HL-60 (cell line): ENCODE results near the gene ZFY.
"Not testable (repeated sequence)": the region's sequence is repeated elsewhere in the genome, so short reads cannot be mapped to it uniquely, and the experiment has no call there.

ENCODE experiments used
- DNase-seq, 2 experiments: peaks; one replicate each; pipeline ENCODE4 v3.0.0-alpha.2; 2010 to 2020; ENCODE audit warnings: low read depth in 1 of 2, low spot score in 1 of 2
- H3K27ac ChIP-seq: fragments of 250-450 bp; sonication (Bioruptor Pico); replicated peaks from 2 replicates; pipeline ENCODE4 v1.5.1; 2020; ENCODE audit warnings: mild to moderate bottlenecking, moderate library complexity
- H3K27me3 ChIP-seq: fragments of 250-450 bp; sonication (Bioruptor Pico); 2 replicates; pipeline ENCODE4 v1.5.1; 2021; ENCODE audit warnings: mild to moderate bottlenecking, moderate library complexity; ENCODE audit not compliant: insufficient read depth, poor library complexity, severe bottlenecking
- H3K4me3 ChIP-seq: replicated peaks from 2 replicates; pipeline ENCODE4 v1.5.1; 2011; ENCODE audit warnings: mild to moderate bottlenecking, control low read depth, low read length; ENCODE audit not compliant: insufficient read depth
- GABPA ChIP-seq: IDR thresholded peaks from 2 replicates; pipeline ENCODE4 v1.6.1; 2012; ENCODE audit warnings: low read depth
- POLR2AphosphoS5 ChIP-seq: IDR thresholded peaks from 2 replicates; pipeline ENCODE4 v1.6.1; 2012; ENCODE audit warnings: low read depth
- SPI1 ChIP-seq: IDR thresholded peaks from 2 replicates; pipeline ENCODE4 v1.6.1; 2012; ENCODE audit warnings: low read depth, mild to moderate bottlenecking, borderline replicate concordance
- TF ChIP-seq, protein P1 (sequence below): IDR thresholded peaks from 2 replicates; pipeline ENCODE4 v1.6.1; 2012; ENCODE audit warnings: low read depth; ENCODE audit not compliant: insufficient replicate concordance
- TF ChIP-seq, protein P2 (sequence below): IDR thresholded peaks from one replicate; pipeline ENCODE4 v1.5.1; 2011; ENCODE audit warnings: low read length, control low read depth, inconsistent platforms; ENCODE audit not compliant: insufficient read depth

Gene ZFY

DNA sequence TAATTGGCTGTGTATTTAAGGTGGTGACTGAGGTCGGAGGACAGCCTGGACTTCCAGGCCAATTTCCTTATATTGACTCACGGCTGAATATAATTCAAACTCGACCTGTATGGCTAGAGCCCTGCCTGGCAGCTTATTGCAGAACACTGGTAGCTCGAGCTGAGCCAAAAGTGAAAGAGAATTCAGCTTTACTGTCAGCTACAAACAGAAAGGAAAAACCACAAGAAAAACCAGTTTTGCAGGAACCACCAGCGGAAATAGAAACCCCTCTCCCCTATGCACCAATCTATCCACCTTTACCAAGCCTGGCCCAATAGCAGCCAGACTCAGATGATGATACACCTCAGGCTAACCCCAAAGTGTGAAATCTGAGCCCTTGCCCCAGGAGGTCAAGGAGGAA, 68.7 kb downstream of the ZFY start:
- Histone ChIP-seq H3K4me3 (no peak overlapping the region), H3K27me3 (no peaks in the 10 kb centered on the region), H3K27ac (no peak overlapping the region)
- DNase-seq, result no peak
- TF ChIP-seq GABPA (no peak), SPI1 (no peak), POLR2AphosphoS5 (no peak)
- TF ChIP-seq, protein P1, sequence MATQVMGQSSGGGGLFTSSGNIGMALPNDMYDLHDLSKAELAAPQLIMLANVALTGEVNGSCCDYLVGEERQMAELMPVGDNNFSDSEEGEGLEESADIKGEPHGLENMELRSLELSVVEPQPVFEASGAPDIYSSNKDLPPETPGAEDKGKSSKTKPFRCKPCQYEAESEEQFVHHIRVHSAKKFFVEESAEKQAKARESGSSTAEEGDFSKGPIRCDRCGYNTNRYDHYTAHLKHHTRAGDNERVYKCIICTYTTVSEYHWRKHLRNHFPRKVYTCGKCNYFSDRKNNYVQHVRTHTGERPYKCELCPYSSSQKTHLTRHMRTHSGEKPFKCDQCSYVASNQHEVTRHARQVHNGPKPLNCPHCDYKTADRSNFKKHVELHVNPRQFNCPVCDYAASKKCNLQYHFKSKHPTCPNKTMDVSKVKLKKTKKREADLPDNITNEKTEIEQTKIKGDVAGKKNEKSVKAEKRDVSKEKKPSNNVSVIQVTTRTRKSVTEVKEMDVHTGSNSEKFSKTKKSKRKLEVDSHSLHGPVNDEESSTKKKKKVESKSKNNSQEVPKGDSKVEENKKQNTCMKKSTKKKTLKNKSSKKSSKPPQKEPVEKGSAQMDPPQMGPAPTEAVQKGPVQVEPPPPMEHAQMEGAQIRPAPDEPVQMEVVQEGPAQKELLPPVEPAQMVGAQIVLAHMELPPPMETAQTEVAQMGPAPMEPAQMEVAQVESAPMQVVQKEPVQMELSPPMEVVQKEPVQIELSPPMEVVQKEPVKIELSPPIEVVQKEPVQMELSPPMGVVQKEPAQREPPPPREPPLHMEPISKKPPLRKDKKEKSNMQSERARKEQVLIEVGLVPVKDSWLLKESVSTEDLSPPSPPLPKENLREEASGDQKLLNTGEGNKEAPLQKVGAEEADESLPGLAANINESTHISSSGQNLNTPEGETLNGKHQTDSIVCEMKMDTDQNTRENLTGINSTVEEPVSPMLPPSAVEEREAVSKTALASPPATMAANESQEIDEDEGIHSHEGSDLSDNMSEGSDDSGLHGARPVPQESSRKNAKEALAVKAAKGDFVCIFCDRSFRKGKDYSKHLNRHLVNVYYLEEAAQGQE, result no peak
- TF ChIP-seq, protein P2, sequence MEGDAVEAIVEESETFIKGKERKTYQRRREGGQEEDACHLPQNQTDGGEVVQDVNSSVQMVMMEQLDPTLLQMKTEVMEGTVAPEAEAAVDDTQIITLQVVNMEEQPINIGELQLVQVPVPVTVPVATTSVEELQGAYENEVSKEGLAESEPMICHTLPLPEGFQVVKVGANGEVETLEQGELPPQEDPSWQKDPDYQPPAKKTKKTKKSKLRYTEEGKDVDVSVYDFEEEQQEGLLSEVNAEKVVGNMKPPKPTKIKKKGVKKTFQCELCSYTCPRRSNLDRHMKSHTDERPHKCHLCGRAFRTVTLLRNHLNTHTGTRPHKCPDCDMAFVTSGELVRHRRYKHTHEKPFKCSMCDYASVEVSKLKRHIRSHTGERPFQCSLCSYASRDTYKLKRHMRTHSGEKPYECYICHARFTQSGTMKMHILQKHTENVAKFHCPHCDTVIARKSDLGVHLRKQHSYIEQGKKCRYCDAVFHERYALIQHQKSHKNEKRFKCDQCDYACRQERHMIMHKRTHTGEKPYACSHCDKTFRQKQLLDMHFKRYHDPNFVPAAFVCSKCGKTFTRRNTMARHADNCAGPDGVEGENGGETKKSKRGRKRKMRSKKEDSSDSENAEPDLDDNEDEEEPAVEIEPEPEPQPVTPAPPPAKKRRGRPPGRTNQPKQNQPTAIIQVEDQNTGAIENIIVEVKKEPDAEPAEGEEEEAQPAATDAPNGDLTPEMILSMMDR, result no peak

DNA sequence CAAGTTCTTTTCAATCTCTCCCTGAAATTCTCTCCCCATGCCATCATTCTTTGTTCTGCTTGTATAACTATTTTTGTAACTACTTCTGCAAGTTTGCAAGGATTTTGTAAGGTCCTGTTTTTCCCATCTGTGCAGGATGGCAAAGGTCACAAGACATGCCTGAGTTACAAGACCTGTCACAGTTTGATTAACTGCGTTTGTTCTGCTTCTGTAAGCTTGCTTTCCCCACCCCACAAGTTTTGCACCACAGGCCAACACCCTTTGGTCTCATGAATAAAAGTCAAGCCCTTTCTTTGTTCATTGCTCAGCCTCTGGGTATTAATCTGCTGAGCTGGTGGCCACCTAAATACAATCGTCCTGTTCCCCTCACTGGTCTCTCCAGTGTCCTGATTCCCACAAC, 70.8 kb downstream of the ZFY start:
- H3K27ac ChIP-seq, H3K4me3 ChIP-seq, DNase-seq, H3K27me3 ChIP-seq: not testable (repeated sequence)

DNA sequence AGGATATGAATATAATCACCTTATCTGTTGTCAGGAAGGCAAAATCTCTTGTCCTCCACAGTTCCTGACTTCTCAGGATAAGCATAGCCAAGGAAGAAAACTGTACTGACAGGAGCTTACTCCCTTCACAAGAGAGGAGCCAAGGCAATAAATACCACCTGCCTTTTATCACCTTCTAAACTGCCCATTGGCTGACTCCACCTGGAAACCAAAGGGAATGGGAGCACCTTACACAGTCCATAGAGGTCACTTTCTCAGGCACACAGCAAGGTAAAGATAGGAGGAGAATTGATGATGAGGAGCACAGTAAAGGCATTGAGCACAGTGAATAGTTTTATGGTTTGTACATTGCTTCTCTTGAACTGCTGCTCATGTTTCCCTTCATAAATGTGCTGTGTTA, 72.8 kb downstream of the ZFY start:
- no peak for DNase-seq
- no peaks in the 10 kb centered on the region for H3K27me3 ChIP-seq
- H3K4me3 ChIP-seq, result no peak overlapping the region
- H3K27ac ChIP-seq, result no peak overlapping the region
- TF ChIP-seq GABPA, result no peak
- TF ChIP-seq SPI1, result no peak
- no peak for TF ChIP-seq POLR2AphosphoS5
- TF ChIP-seq, protein P1, result no peak
- TF ChIP-seq, protein P2, result no peak

DNA sequence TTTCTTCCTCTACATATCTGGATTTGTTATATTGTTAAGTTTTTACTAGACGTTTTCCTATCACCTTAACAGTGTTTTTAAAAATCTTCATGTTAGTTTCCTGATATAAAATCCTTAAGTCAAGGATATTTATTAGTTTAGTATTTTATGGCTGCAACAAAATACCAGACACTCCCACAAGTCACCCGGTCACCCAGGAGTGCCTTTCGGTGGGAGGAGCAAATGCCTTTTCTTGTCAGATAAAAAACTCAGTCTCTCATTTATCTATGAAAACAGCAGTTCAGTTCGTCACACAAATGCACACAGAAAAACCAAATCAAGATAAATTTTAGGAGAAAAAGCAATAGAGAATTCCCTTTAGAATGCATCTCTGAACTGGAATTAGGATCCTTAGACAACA, 77.0 kb downstream of the ZFY start:
- Histone ChIP-seq H3K4me3 (no peak overlapping the region), H3K27ac (no peak overlapping the region), H3K27me3 (no peaks in the 10 kb centered on the region)
- no peak for TF ChIP-seq SPI1
- TF ChIP-seq GABPA, result no peak
- TF ChIP-seq, protein P2, result no peak
- no peak for TF ChIP-seq POLR2AphosphoS5
- TF ChIP-seq, protein P1, result no peak
- DNase-seq, result no peak
